GM19324 (cell line): ENCODE measurements around the gene MRPL28.
"Not testable (repeated sequence)": the region's sequence is repeated elsewhere in the genome, so short reads cannot be mapped to it uniquely, and the experiment has no call there.

Experiments used
- ATAC-seq: cut with Tn5 transposase; IDR thresholded peaks from one replicate; pipeline ENCODE4 v1.9.1; 2021; ENCODE audit warnings: mild to moderate bottlenecking, moderate library complexity; ENCODE audit not compliant: unreplicated experiment, low FRiP score

MRPL28 gene

GRCh38 chr16:361872-362701 is 8.3 kb downstream of the MRPL28 start:
- ATAC-seq = no peak

DNA sequence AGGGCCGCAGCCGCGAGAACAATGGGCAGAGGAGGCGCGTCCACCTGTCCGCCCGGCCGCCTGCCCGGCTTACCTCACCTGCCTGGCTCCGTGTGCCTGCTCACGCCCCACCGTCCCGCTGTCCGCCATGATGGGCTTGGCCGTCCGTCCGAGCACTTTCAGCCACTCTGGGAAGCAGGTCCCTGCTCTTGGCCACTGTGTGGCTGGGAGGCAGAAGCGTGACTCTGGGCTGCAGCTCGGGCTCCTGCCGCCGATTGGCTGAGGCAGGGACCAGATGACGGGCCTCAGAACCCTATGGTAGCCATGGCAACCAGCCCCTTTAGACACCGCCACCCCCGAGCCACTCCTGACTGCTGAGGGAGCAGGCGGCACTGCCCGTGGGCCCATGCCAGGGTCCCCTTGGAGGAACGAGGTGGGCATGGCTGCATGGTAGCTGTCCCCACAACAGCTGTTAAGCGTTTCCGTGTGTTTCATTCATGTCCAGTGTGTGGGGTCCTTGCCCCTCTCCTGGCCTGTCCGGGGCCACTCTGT is 8.9 kb downstream of the MRPL28 start:
- no peak for ATAC-seq

- ATAC-seq = no peak
These were observed 9.5 kb downstream of the MRPL28 start for GRCh38 chr16:360698-361336.

GRCh38 chr16:359871-360697 is 10.3 kb downstream of the MRPL28 start:
- ATAC-seq = no peak

DNA sequence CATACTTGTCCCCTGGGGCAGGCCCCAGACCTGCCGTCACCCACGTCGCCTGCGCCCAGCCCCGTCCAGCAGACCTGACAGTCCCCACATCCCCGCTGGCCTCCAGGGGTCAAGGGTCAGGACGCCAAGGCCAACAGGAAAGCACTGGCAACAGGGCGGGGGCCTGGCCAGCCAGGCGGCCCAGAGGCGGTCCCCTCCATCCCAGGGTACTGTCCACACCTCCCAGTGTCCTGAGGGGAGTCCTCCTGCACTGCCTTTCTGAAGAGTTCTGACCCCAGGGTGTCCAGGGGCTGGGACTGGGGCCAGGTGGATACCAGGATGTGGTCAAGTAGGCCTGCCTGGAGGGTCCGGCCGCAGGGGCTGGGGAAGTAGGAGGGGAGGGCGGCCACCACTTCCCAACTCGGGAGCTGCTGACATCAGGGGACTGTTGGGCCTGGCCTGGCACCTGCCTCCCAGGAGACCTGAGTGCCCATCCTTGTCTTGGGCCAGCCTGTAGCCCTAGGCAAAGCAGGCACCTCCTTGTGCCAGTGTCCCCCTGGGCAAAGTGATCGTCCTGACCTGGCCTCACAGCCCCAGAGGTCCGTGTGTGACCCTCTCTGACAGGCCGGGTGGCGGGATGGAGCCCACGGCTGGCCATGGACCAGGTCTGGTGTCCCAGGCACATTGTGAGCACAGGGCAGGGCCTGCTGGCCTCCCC is 11.1 kb downstream of the MRPL28 start:
- ATAC-seq = no peak

DNA sequence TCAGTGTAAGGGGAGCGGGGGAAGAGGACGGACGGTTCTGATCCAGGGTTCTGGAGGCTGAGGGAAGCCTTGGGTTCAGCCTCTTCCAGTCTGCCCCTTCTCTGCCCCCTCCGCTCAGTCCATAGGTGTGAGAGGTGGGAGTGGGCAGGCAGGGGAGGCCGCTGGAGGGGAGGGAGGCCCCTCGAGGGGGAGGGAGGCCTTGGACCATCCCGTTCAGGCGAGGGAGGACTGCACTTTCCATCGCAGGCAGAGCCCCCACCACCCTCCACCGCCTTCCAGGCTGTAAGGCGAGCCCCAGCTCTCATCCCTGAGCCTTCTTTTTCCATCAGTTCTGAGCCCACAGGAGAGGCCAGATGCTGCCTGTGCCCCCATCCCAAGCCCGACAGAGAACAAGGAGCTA is 13.6 kb downstream of the MRPL28 start:
- ATAC-seq = no peak

- ATAC-seq = no peak
These were observed 15.3 kb downstream of the MRPL28 start for GRCh38 chr16:354971-355461.

DNA sequence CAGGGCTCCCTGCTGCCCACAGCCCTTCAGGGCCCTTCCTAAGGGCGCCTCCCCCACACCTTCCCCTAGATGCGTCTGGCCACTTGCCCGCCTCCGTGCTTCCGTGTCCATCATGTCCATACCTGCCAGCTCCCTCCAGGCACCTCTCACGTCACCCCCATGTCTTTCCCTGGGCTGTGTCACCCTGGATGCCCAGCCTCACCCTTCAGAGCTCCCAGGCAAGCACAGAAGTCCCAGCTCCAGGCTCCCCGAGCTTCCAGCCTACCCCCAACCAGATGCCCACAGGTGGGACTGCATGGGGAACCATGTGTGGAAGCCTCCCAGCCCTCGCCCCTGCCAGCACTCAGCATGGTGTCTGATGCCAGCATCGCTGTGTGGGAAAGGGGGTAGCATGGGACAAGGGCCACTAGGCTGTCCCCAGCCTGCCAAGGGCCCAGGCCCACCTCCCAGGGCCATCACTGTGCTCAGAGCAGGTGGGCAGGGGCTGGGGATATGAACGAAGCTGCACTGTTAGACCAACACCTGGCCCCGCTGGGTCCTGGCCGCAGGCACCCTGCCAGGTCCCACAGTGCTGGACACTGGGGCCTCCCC is 16.0 kb downstream of the MRPL28 start:
- no peak for ATAC-seq

GRCh38 chr16:353404-354290 is 16.7 kb downstream of the MRPL28 start:
- peak; percentile 11 for ATAC-seq

- ATAC-seq = peak; percentile 62
These were observed 17.6 kb downstream of the MRPL28 start, which contains the start of gene AXIN1 for GRCh38 chr16:352547-353403. Gene AXIN1, minus strand, starts transcription at chr16:352723. Its CDS starts 5,698 bp downstream, at chr16:347025.

- ATAC-seq = peak; percentile 32
These were observed 18.4 kb downstream of the MRPL28 start for GRCh38 chr16:351804-352520.

DNA sequence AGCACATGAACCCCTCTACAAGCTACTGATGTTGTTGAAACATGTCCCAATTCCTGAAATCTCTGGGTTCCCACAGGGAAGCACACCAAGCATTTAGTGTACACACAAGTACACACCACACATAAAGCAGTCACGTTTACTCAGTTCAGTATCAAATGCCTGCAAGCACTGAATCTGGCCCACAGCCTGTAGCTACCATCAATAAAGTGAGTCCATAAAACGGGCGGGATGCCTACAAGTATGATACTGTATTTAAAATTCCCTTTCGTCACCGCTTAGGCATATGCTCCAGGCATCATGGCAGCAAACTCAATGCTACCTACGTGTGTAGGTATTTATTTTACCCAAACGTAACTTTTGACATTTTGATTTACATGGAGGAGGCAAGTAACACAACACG is 20.1 kb downstream of the MRPL28 start:
- ATAC-seq = no peak

DNA sequence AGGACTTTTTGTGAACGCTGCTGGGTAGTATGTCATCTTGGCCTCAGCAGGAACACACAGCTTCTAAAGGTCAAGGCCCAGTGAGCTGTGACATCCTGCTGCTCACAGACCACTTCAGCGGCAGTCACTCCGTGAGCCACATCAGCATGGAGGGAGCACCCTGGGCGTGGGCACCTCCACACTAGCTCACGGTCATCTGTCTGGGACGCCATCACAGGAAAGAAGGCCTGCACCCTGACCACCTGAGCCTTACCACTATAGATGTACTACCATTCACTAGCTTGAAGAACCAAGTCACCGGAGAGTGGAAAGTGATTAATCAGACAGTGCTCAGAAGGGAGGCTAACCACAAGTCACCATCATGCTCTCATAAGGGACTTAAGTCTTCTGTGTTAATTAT is 21.1 kb downstream of the MRPL28 start:
- no peak for ATAC-seq

DNA sequence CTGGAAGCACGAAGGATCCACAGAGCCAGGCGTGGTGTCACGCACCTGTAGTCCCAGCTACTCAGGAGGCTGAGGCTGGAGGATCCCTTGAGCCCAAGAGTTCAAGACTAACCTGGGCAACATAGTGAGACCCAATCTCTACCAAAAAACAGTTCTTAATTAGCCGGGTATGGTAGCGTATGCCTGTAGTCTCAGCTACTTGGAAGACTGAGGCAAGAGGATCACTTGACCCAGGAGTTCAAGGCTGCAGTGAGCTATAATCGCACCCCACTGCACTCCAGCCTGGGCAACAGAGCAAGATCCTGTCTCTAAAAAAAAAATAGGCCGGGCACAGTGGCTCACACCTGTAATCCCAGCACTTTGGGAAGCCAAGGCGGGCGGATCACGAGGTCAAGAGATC is 21.8 kb downstream of the MRPL28 start:
- ATAC-seq = not testable (repeated sequence)

- no peak for ATAC-seq
These were observed 23.1 kb downstream of the MRPL28 start for GRCh38 chr16:347203-347602.

DNA sequence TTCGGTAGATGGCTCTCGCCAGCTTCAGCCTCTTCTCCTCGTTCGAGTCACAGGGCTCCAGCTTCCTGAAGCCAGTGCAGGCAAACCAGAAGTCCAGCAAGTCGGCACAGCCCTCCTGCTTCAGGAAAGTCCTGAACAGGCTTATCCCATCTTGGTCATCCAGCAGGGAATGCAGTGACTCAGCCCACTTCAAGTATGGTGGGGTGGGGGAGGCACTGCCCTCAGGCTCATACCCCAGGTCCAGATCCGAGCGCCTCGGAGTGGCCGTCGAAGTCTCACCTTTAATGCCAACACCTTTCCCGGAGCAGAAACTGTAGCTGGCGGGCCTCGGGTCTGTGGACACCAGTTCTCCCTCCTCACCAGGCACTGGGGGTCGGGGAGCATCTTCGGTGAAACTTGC is 23.8 kb downstream of the MRPL28 start:
- no peak for ATAC-seq

GRCh38 chr16:345772-346171 is 24.6 kb downstream of the MRPL28 start:
- no peak for ATAC-seq
